Thoracic aorta (tissue), 2 donors: ENCODE measurements around the gene IGF2R. TPM values are rescaled to one million over a fixed set of nuclear protein-coding genes. Genes with fewer than 3 reads are reported as not detected.

Source experiments
- ATAC-seq: fragments of 150-250 bp; one replicate; pipeline ENCODE4 v1.8.0; 2017; ENCODE audit warnings: low read depth; ENCODE audit not compliant: insufficient number of reproducible peaks, low FRiP score
- DNase-seq: peaks from one replicate; pipeline ENCODE4 v3.0.0-alpha.2; 2020; ENCODE audit warnings: low spot score
- H3K27ac ChIP-seq, 2 donors: fragments of 200-600 bp; sonication (generic); 1 replicate in 1 of 2; 2 replicates in 1 of 2; pipeline ENCODE4 v1.5.1; 2016; ENCODE audit warnings: mild to moderate bottlenecking in 2 of 2, moderate library complexity in 2 of 2
- H3K27me3 ChIP-seq: fragments of 200-600 bp; sonication (generic); replicated peaks from 2 replicates; pipeline ENCODE4 v1.6.0; 2016; ENCODE audit warnings: mild to moderate bottlenecking; ENCODE audit not compliant: insufficient read depth
- H3K36me3 ChIP-seq: fragments of 200-600 bp; sonication (generic); one replicate; pipeline ENCODE4 v1.5.1; 2016
- H3K4me1 ChIP-seq, 2 donors: fragments of 200-600 bp; sonication (generic); 1 replicate in 1 of 2; 2 replicates in 1 of 2; pipeline versions ENCODE4 v1.5.1 to v1.6.0; 2016; ENCODE audit warnings: low read depth in 2 of 2, mild to moderate bottlenecking in 1 of 2; ENCODE audit not compliant: control insufficient read depth in 1 of 2
- H3K4me3 ChIP-seq: fragments of 200-600 bp; sonication (generic); 2 replicates; pipeline ENCODE4 v1.5.1; 2016; ENCODE audit warnings: mild to moderate bottlenecking
- H3K9me3 ChIP-seq: fragments of 200-600 bp; sonication (generic); 2 replicates; pipeline ENCODE4 v1.5.1; 2016
- CTCF ChIP-seq: fragments of 200-600 bp; sonication (generic); IDR thresholded peaks from one replicate; pipeline ENCODE4 v1.5.1; 2019; ENCODE audit warnings: antibody characterized with exemption
- total RNA-seq, 2 donors: library from RNA; depleted of rRNA; stranded (reverse); fragments of >200 nt; gene quantifications; one replicate each; pipeline versions ENCODE4 v1.1.0 to v1.2.3, GENCODE V29; 2016

Gene IGF2R
- total RNA-seq, 2 donors from 2014 or later = 82.2 to 88.4 TPM

GRCh38 chr6:160050022-160050421, 81.1 kb downstream of the IGF2R start:
- Histone ChIP-seq H3K27ac (no peak overlapping the region), H3K4me3 (no peak overlapping the region), H3K36me3 (peaks cover 51% of the 10 kb centered on the region), H3K27me3 (no peaks in the 10 kb centered on the region), H3K9me3 (no peaks in the 10 kb centered on the region), H3K4me1 (no peaks in the 10 kb centered on the region)
- ATAC-seq (no peak), DNase-seq (no peak)
- no peak for TF ChIP-seq CTCF

GRCh38 chr6:160051390-160051789, 82.5 kb downstream of the IGF2R start:
- no peak for TF ChIP-seq CTCF
- ATAC-seq (no peak), DNase-seq (no peak)
- H3K4me3 ChIP-seq = no peak overlapping the region
- H3K27me3 ChIP-seq = no peaks in the 10 kb centered on the region
- H3K27ac ChIP-seq = no peak overlapping the region
- H3K4me1 ChIP-seq = no peaks in the 10 kb centered on the region
- peaks cover 49% of the 10 kb centered on the region for H3K36me3 ChIP-seq
- H3K9me3 ChIP-seq = no peaks in the 10 kb centered on the region

- no peak for TF ChIP-seq CTCF
- H3K4me1 ChIP-seq = no peaks in the 10 kb centered on the region
- ATAC-seq (no peak), DNase-seq (no peak)
- H3K36me3 ChIP-seq = peaks cover 46% of the 10 kb centered on the region
- no peaks in the 10 kb centered on the region for H3K27me3 ChIP-seq
- H3K9me3 ChIP-seq = no peaks in the 10 kb centered on the region
- H3K4me3 ChIP-seq = no peak overlapping the region
- H3K27ac ChIP-seq = no peak overlapping the region
Observed at GRCh38 chr6:160054271-160054670, 85.4 kb downstream of the IGF2R start.

- DNase-seq (no peak), ATAC-seq (no peak)
- Histone ChIP-seq H3K4me3 (no peak overlapping the region), H3K9me3 (no peaks in the 10 kb centered on the region), H3K4me1 (no peaks in the 10 kb centered on the region), H3K36me3 (peaks cover 49% of the 10 kb centered on the region), H3K27me3 (no peaks in the 10 kb centered on the region), H3K27ac (no peak overlapping the region)
- TF ChIP-seq CTCF = no peak
Observed at GRCh38 chr6:160054913-160055312, 86.0 kb downstream of the IGF2R start.

GRCh38 chr6:160055378-160055777, 86.5 kb downstream of the IGF2R start:
- H3K9me3 ChIP-seq = no peaks in the 10 kb centered on the region
- no peaks in the 10 kb centered on the region for H3K4me1 ChIP-seq
- no peak overlapping the region for H3K4me3 ChIP-seq
- TF ChIP-seq CTCF = no peak
- no peaks in the 10 kb centered on the region for H3K27me3 ChIP-seq
- no peak for DNase-seq
- no peak overlapping the region for H3K27ac ChIP-seq
- no peak for ATAC-seq
- peaks cover 50% of the 10 kb centered on the region for H3K36me3 ChIP-seq
